Stimulated activated CD4-positive, alpha-beta T cell treated with anti-CD3 and anti-CD28 coated beads, Interleukin-2, amount 100 ng/mL, for 4 hours (primary cell): ENCODE measurements around the gene NDUFS7.

Source experiments
- DNase-seq: peaks from one replicate; pipeline ENCODE4 v3.0.0-alpha.2; 2020; ENCODE audit warnings: low read depth

Gene NDUFS7

DNA sequence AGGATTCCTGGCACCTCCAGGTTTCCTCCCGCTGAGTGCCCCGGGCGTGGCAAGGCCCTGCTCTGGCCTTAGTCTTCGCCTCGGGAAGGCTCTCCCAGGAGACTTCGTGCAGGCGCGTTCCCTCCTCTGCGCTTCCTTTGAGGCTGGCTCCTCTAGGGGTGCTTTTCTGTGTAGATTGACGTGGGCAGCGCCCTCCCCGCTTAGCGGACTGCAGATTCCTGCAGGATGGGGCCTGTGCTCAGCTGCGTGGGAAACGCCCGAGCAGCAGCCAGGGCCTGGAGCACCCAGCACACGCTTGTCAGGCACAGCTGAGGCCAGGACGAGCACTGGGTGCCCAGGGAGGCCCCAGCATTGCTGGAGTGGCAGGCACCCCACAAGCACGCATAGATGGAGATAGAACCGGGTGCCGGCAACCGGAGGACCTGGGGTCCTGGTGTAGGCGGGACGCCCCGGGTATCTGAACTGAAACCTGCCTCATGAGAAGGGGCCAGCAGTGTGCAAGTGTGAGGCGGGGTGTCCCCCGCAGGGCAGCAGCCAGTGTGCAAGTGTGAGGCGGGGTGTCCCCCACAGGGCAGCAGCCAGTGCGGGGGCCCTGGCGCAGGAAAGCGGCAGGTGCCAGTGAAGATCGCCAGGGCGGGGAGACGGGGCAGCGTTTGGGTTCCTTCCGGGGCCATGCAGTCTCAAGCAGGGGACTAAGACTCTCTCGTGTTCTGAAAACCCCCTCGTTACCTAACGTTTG lies 3.4 kb downstream of the NDUFS7 start:
- DNase-seq, result no peak

DNA sequence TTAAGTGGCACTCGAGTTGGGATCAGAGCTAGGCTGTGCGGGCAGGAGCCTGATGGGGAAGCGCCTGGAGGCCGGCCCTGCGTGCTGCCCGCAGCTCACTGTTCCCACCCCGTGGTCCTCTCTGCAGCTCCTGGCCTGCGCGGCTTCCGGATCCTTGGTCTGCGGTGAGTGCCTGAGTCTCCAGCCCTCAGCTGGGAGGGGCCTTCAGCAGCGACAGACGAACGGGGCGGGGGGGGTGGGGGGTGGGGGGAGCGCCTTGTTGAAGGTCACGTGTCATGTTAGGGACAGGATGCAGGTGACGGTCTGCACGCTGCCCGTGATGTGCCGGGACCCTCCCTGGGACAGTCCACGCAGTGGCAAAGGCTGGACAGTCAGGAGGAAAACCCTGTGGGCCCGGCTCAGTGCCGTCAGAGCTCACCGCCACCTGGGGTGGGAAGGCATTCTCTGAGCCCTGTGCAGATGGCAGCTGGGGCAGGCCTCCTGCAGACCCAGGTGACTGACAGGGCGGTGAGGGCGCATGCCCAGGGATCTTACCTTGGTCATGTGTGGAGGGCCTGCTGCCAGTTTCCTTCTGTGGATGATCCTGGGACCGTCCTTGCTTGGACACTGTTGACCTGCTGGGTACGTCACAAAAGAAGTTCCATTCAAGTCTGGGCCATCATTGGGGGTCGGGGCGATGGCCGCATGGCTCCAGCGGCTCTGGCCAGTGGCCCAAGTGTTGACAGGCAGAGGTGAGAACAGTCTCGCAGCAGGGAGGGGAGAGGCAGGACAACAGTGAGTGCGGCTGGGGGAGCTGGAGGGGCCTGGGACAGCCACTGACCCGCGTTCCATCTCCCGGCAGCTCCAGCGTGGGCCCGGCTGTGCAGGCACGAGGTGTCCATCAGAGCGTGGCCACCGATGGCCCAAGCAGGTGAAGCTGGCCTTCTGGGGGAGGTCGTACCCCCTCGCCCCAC lies 4.3 kb downstream of the NDUFS7 start:
- DNase-seq, result no peak

DNA sequence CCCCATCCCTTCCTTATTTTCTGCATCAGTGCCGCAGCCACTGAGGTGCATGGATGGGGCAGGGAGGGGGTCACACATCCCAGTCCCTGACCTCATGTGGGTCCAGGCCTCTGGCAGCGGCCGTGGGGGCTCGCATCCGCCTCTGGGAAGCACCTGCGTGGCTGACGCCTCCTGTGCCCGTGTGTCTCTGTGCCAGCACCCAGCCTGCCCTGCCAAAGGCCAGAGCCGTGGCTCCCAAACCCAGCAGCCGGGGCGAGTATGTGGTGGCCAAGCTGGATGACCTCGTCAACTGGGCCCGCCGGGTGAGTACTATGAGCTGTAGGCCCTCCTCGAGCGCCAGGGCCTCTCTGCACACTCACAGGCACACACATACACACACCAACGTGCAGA lies 4.9 kb downstream of the NDUFS7 start:
- DNase-seq, result no peak

DNA sequence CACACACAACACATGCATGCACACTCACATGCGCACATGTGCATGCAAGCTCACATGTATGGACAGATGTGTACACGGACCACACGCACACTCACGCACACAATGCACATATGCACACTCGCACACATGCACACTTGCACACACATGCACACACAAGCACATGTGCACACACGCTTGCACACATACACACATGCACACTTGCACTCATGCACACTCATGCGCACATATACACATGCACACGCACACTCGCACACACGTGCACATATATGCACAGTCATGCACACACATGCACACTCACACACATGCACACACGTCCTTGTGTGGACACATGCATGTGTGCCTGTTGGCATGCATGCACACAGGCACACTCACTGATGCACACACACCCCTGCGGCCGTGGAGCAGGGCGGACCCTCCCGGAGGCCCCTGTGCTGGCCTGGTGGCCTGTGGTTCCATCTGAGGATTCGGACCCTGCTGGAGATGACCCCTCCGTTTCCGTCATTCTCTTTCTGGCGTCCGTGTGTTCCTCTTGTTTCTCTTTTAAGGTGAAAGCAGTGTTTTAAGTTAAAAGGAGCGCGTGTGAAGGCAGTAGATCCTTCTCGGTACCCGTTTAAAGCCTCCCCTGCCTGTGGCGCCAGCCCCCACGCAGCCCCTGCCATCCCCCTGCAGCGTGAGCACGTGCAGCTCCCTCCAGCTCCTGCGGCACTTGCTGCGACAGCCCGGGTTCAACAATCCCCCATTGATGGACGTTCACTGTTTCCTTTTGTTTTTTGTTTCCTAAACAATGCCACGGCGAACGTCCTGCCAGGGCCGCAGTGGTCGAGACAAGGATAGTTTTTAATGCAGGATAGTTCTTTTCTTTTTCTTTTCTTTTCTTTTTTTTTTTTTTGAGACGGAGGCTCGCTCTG lies 5.6 kb downstream of the NDUFS7 start:
- no peak for DNase-seq

DNA sequence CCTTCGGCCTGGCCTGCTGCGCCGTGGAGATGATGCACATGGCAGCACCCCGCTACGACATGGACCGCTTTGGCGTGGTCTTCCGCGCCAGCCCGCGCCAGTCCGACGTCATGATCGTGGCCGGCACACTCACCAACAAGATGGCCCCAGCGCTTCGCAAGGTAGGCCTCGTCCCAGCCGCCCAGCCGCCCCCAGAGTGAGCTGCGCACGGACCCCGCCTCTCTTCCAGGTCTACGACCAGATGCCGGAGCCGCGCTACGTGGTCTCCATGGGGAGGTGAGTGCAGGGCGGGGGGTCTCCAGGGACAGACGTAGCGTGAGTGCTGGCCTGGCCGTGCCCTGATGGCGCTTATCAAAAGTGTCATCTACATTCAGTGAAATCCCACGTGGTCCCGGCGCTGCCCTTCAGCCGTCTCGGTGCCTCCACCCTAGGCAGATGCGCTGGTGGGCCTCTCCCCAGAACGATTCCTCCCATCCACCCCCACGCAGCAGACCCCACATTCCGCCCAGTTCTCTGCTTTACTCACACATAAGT lies 7.2 kb downstream of the NDUFS7 start:
- no peak for DNase-seq

DNA sequence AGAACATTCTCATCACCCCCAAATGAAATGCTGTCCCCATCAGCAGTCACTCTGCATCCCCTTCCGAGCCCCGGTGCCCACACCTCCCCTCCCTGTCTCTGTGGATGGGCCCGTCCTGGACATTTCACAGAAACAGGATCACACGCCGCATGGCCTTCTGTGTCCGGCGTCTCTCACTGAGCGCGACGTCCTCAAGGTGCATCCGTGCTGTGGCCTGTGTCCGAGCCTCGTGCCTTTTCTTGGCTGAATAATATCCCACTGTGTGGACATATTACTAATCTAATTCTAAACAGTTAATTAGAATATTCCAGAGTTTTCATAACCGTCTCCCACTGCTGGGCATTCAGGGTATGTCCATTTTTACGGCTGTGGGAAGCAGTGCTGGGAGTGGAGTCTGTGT lies 8.7 kb downstream of the NDUFS7 start:
- no peak for DNase-seq

DNA sequence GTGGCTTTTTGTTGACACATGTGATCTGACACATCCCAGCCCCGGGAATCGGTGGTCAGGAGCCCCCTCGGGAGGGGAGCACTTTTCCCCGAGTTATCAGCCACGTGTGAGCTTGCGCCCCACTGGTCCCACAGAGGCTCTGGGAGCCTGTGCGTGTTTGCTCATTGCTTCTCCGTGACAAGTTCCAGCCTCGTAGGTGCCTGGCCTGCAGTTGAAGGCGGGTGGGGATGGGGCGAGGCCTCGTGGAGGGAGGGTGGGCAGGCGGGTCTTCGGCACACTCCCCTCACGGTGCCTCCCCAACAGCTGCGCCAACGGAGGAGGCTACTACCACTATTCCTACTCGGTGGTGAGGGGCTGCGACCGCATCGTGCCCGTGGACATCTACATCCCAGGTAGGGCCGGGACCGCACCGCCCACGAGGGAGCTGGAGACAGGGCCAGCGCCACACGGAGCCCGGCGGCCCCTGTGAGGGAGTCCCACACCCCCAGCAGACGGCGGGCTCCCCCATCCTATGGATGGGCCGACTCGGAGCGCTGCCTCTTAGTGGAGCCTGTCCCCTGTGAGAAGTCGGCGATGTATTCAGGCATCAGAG lies 9.3 kb downstream of the NDUFS7 start:
- DNase-seq, result no peak

DNA sequence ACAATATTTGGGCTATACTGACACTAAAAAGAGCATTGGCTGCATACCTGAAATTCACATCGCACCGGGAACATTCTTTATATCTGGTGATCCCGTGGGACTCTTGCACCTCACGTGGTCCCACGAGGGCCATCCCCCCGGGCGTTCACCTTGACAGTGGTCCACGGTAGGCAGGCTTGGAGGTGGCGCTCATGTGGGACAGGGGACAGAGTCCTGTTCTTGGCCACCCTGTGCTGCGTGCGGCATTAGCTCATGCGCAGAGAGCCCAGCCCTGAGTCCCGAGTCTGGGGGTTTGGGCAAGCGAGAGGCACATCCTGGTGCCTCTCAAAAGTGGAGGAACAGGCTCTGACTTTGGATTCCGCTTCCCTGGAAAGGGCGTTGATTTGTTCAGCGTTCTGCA lies 10.1 kb downstream of the NDUFS7 start:
- no peak for DNase-seq

DNA sequence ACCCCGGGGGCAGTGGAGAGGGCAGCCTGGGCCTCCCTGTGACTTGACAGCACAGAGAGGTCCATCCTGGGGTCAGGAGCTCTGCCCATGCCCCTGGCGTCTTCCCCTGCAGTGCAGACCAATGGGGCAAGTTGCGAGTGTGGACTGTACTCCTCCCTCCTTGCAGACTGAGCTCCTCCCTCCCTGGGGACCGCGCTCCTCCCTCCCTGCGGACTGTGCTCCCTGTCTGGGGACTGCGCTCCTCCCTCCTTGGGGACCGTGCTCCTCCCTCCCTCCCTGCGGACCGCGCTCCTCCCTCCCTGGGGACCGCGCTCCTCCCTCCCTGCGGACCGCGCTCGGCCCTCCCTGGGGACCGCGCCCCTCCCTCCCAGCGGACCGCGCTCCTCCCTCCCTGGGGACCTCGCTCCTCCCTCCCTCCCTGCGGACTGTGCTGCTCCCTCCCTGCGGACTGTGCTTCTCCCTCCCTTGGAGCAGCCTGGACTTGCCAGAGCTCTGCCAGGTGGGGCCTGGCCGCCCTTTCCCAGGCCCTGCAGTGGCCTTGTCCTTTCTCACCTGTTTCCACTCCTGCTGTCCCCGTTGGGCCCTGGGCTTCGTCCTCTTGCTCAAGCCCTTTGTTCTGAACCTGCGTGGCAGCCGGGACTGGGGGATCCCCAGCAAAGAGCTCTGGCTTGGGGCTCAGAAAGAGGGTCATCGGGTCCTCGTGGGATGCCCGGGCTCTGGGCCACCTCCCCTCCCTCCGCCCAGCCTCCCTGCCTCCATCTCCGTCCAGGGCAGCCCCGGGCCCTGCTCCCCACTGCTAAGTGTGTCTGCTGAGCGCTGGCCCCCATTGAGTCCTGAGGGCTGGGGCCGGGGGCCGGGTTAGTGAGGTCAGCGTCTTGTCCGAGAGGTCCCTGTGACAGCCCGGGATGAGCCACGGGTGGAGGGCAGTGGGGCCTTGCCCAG lies 10.8 kb downstream of the NDUFS7 start:
- no peak for DNase-seq

DNA sequence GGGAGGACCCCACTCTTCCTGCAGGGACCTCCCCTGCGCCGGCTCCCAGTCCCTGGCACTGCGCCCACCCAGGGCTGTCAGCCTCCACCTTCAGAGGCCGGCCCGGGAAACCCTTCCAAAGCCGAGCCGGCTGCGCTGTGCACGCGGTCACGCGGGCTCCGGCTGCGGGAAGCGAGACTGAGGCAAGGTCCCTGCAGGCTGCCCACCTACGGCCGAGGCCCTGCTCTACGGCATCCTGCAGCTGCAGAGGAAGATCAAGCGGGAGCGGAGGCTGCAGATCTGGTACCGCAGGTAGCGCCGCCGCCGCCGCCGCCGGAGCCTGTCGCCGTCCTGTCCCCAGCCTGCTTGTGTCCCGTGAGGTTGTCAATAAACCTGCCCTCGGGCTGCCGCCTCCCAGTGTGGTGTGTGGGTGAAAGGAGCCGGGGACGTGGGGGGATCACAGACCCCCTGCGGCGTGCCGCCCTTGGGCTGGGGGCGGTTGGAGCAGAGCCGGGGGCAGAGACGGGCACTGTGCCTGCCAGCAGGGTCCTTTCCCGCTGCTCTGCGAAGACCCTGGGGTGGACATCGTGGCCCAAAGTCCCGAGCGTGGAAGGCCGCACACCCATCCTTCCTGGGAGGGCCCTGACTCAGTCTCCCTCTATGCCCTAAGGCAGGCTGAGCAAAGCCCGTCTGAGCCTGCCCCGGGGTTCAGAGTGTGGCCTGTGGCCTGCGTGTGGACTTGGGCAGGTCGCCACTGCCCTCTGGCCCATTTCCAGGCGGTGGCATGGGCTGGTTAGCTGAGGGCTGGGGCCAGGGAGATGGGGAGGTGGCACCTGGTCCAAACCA lies 11.7 kb downstream of the NDUFS7 start:
- no peak for DNase-seq

DNA sequence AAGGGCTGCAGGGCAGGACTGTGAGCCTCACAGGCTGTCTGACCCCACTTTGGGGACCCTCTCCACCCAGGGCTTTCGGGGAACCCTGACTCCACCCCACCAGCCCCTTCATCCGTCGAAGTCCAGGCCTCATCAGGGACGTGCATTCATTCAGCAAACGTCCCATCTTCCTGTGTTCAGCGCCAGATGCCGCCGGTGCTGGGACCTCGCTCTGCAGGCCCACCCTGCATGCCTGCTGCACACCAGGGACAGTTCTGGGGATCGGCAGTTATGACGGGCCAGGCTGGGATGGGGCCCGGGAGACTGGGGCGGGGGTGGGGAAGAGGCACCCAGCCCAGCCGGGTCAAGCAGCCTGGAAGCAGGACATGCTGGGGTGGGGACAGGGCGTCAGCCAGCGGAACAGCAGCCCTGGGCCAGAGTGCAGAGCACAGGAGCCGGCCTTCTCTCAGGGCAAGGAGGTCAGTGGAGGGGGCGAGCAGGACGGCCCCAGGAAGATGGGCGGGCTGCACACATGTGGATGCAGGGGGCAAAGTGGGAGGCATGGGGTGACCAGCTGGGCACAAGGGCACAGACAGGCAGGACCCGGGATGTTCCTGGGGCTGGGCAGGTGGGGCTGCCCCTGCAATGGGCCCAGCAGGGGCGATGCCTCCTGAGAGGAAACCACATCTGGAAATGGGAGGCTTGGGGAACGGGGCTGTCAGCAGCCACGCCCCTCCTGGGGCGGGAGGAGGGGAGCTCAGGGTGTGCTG lies 12.5 kb downstream of the NDUFS7 start:
- no peak for DNase-seq

DNA sequence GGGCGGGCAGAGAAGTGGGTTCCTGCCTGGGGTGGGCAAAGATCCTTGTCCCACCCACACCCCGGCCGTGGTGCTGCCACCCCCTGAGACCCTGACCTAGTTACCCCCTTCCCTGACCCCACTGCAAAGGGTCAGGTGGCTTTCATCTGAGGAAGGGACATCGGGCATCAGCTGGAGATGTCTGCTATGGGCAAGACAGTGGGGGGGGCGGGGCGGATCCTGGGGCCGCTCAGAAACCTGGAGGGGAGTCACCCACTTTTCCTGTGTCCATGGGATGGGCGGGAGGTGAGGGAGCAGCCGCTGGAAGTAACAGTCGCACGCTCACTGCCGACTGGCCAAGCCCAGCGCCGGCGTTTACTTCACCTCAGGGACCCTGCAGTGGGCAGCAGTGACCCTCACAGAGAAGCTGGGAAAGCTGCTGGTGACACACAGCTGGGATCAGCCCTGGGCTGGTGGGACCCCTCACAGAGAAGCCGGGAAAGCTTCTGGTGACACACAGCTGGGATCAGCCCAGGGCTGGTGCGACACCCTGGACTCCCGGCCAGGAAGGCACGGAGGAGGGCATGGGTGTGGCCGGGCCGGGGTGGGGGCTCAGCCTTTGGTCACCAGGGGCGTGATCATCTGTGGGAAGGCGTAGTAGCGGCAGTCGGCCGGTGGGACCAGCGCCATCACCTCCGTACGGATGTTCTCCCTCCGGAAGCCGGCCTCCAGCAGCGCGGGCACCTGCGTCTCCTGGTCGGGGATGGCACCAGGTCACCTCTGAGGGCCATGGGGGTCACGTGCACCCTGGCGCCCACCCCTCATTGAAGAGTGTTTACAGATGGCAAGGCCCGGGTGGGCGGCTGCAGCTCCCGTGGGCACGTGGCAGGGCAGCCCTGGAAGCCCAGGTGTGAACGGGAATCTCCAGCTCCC lies 13.3 kb downstream of the NDUFS7 start:
- DNase-seq, result no peak

DNA sequence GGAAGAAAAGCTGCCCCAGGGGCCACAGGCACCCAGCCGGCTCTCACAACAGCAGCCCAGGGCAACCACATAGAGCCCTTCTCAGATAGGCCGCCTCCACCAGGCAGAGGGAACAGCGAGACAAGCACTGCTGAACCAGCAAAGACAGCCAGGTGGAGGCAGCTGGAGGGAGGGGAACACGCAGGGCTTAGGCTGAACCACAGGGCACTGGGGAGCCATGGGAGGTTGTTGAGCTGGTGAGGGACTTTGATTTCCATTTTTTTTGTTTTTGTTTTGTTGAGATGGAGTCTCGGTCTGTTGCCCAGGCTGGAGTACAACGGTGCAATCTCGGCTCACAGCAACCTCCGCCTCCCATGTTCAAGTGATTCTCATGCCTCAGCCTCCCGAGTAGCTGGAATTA lies 14.1 kb downstream of the NDUFS7 start:
- no peak for DNase-seq

DNA sequence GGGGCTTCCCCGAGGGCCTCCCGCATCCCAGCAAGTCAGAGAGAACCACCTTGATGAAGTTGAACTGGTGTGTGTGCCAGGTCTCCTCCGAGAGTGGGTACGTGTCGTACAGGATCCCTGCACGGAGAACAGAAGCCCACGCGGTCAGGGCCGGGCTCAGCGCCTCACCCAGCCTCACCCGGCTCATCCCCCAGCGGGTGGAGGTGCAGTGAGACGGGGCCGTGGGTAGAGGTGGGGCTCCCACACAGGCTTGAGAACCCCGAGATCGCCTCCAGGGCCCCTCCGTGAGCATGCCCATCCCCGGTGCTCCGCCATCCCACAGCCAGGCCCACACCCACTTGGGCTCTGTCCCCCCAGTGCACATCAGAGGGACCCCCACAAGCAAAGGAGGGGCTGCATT lies 15.4 kb downstream of the NDUFS7 start:
- DNase-seq, result no peak

DNA sequence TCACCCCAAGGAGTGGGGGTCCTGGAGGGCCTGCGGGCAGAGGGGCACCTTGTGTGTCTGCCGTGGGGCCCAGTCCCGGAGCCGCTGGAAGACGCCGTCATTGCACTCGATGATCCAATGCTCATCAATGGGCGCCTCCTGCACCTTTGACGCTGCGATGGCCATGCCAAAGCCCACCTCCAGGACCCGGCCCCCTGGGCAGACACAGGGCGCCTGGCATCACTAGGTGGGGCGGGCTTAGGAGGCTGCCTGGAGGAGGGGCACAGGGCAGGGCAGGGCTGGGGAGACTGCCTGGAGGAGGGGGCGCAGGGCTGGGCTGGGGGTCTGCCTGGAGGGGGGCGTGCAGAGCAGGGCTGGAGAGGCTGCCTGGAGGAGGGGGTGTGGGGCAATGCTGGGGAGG lies 16.0 kb downstream of the NDUFS7 start:
- DNase-seq, result no peak

DNA sequence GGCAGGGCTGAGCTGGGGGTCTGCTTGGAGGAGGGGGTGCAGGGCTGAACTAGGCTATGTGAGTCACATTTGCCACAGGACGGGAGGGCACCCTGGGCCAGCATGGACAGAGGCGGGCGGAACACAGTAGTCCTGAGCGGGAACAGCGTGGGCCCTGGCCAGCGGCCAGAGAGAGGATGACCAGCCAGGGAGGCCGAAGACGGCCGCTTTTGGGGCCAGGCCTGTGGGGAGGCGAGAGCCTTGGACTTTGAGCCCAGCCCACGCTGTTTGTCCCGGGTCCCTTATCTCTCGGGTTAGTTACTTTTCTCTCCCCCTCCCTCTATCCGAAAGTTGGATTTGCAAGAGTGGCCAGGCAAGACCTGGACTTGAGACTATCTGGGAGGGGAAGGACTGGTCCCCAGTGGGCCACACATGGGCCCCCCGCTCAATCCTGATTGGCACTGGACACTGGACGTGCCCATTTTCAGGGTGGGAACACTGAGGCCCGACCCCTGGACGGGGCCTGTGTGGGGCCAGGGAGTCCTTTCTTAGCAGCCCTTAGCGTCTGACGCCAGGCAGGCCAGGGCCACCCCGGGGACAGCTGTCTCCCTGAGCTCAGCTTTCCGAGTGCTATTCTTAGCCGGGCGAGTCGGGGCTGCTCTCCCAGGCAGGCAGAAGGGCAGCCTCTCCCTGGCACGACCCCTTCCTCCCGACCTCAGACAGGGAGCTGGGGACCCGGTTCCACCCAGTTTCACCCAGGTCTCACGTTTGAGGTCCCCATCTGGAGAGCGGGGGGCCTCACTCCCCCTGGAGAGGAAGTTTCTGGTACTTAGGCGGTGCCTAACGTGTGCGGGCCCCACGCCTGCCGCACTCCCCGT lies 16.8 kb downstream of the NDUFS7 start:
- no peak for DNase-seq
